Measurements from ENCODE around the gene ULBP2.
"Not testable (repeated sequence)": the region's sequence is repeated elsewhere in the genome, so short reads cannot be mapped to it uniquely, and the experiment has no call there.

Gene ULBP2

DNA sequence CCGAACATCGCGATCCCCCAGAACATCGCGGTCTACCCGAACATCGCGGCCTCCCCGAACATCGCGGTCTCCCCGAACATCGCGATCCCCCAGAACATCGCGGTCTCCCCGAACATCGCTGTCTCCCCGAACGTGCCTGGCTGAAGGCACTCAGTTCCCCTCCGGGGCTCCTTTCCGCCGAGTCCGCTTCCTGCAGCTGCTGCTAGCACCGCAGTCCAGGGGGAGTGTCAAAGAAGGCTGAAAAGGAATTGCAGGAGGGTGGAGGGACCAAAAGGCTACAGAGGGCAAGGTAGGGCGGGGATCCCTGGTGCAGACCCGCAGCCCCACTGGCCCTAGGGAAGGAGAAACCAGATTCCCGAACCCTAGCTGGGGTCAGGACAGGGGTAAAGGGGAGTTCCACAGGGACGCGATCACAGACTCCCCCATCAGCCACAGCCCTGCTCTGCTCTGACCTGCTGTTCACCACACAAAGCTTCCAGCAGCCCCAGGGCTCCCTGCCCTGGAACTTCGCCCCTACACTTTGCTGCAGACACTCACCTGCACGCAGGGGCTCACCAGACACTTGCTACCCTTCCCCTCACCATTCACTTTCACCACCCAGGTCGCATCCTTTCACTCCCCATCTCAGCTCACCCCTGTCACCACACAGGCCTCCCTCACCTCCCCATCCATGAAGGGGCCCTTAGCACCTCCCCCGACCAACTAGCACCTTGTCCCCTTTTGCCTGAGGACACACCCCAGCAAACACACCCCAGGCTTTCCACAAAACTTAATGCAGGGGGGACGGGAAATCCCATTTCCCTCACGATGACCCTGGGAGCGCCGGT lies 23.6 kb downstream of the ULBP2 start:
- TF ChIP-seq, protein P1, sequence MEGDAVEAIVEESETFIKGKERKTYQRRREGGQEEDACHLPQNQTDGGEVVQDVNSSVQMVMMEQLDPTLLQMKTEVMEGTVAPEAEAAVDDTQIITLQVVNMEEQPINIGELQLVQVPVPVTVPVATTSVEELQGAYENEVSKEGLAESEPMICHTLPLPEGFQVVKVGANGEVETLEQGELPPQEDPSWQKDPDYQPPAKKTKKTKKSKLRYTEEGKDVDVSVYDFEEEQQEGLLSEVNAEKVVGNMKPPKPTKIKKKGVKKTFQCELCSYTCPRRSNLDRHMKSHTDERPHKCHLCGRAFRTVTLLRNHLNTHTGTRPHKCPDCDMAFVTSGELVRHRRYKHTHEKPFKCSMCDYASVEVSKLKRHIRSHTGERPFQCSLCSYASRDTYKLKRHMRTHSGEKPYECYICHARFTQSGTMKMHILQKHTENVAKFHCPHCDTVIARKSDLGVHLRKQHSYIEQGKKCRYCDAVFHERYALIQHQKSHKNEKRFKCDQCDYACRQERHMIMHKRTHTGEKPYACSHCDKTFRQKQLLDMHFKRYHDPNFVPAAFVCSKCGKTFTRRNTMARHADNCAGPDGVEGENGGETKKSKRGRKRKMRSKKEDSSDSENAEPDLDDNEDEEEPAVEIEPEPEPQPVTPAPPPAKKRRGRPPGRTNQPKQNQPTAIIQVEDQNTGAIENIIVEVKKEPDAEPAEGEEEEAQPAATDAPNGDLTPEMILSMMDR (IDR thresholded peaks at IDR 0.05; ENCODE audit: control extremely low read depth, extremely low read depth, low read depth, missing control alignments), result no peak
- POLR2A ChIA-PET, result no interaction called here
- CTCF ChIA-PET, result no interaction called here
- no peak for DNase-seq (ENCODE audit: extremely low spot score)

DNA sequence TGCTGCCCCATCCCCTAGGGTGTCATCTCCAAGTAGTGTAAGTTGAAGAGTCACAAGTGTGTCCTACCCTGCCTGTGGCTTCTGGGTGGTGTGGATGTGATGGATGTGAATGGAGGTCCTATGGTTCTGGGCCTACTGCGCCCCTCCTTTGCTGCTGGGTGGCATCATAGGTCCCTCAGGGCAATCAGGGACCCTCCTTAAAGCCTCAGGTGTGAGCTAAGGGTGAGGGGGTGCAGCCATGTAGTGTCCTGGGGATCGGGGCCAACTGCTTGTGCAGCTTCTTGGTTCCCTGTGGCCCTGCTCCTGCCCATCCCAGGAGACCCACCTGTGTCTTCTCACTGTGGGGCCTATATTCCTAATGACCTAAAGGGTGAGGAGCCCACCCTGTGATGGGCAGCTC lies 24.5 kb downstream of the ULBP2 start:
- POLR2A ChIA-PET; DNase-seq (ENCODE audit: extremely low spot score): not testable (repeated sequence)
- CTCF ChIA-PET, result interaction anchor here (1.5 kb wide), 1 partner anchor 20 kb away, joined by 3 read pairs; no protein-coding TSS in a partner anchor

DNA sequence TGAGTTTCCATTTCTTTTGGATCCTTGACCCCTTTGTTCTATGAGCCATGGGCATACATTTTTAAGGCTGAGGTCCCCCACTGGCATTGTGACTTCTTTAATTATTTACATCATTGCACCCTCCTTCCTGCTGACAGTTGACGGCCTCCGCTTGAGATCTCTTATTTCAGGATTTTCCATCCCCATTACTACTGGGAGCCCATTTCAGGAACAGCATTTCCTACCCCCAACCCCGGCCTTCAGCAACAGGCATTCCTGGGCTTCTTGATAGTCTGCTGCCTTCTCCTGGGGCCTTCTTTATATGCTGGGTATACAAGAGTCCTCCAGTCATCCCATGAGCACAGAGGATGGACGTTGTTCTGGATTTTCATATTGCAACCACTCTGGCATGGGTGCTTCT lies 25.8 kb downstream of the ULBP2 start:
- DNase-seq (ENCODE audit: extremely low spot score), result no peak
- POLR2A ChIA-PET, result no interaction called here
- TF ChIP-seq, protein P1 (IDR thresholded peaks at IDR 0.05; ENCODE audit: control extremely low read depth, extremely low read depth, low read depth, missing control alignments), result no peak
- CTCF ChIA-PET, result interaction anchor here (1.5 kb wide), 1 partner anchor 19 kb away, joined by 3 read pairs; no protein-coding TSS in a partner anchor

DNA sequence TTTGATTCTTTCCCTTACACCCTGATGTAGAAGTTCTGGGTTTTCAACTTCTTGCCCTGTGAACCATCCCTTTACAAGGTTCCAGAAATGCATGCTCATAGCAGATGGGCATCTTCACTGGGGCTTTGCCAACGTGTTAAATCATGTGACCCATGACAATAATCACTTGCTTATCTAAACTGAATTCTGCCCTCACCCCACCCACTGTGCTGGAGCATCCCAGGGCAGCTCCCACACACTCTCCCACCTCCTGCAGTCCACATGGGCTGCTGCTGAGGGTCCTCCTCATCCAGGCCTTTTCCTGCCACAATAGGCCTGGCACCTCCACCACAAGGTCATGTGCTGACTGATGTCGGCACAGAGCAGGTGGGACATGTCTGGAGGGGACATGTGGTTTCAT lies 26.2 kb downstream of the ULBP2 start:
- DNase-seq (ENCODE audit: extremely low spot score); POLR2A ChIA-PET; CTCF ChIA-PET: not testable (repeated sequence)

DNA sequence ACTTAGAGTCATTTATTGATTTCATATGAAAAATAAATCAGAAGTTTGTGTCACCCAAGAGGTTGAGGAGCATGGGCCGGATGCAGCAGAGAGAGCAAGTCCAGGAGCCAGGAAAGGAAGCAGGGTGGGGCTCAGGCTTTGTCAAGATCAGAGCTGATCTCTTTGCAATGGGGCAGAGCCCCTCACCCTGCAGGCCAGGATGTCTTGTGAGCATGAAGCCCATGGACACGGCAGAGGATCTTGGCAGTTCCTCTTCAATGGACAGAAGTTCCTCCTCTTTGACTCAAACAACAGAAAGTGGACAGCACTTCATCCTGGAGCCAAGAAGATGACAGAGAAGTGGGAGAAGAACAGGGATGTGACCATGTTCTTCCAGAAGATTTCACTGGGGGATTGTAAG lies 27.1 kb downstream of the ULBP2 start:
- CTCF ChIA-PET, result interaction anchor here (1.5 kb wide), 1 partner anchor 9 kb away, joined by 3 read pairs; no protein-coding TSS in a partner anchor
- POLR2A ChIA-PET; DNase-seq (ENCODE audit: extremely low spot score): not testable (repeated sequence)

DNA sequence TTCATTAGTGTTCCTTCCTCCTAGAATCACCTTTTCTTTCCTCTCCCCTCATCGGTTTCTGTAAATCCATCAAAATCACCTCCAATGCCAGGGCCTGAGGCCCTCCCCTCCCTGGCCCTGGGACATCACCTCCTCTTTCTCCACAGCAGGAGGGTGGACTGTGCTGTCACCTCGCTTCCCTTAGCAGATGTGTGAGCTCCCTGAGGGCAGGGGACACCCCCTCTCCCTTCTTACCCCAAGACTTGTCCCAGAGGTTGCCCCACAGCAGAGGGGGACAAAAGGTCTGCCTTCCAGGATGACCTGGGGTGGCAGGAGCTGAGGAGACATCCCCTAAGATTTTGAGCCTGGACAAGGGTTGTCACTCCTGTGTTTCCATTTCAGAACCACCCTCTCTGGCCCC lies 27.8 kb downstream of the ULBP2 start:
- POLR2A ChIA-PET, result no interaction called here
- TF ChIP-seq, protein P1 (IDR thresholded peaks at IDR 0.05; ENCODE audit: control extremely low read depth, extremely low read depth, low read depth, missing control alignments), result no peak
- CTCF ChIA-PET, result interaction anchor here (1.5 kb wide), 1 partner anchor 10 kb away, joined by 3 read pairs; no protein-coding TSS in a partner anchor
- DNase-seq (ENCODE audit: extremely low spot score), result no peak

DNA sequence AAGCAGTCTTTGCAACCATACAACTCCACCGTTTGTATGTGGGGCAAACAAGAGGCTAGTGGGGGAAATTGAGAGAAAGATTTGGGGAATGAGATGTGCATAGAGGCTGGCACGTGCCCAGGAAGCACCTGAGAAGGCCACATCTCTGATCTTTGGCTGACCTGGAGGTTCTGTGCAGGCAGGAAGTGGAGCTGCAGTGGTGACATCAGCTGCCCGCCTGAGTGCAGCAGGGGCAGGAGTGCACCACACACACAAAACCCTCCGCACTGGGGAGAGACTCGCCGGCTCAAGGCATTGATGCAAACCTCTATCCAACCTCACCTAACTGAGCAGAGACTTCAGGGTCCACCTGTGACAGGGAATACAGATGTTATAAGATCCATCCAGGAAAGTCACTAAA lies 32.6 kb downstream of the ULBP2 start:
- CTCF ChIA-PET, result interaction anchor here (1.1 kb wide), 1 partner anchor 14 kb away, joined by 4 read pairs; no protein-coding TSS in a partner anchor
- POLR2A ChIA-PET; DNase-seq (ENCODE audit: extremely low spot score): not testable (repeated sequence)

DNA sequence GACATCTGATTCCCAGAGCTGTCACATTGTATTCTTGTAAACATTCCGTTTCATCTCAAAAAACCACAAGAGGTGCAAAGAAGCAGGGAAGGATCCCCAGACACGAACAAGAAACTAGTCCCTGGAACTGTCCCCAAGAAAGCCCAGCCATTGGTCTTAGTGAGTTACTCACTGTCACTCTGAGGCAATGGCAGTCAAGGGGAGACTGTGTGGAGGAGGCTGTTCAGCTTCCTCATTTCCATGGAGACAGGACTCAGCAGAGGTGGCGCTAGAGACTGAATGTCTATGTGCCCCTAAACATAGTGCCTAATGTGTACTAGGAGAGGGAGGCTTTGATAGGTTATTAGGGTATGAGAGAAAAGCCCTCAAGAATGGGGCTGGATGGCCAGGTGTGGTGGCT lies 33.0 kb downstream of the ULBP2 start:
- TF ChIP-seq, protein P1 (IDR thresholded peaks at IDR 0.05; ENCODE audit: control extremely low read depth, extremely low read depth, low read depth, missing control alignments), result no peak
- no peak for DNase-seq (ENCODE audit: extremely low spot score)
- POLR2A ChIA-PET, result no interaction called here
- CTCF ChIA-PET, result no interaction called here

DNA sequence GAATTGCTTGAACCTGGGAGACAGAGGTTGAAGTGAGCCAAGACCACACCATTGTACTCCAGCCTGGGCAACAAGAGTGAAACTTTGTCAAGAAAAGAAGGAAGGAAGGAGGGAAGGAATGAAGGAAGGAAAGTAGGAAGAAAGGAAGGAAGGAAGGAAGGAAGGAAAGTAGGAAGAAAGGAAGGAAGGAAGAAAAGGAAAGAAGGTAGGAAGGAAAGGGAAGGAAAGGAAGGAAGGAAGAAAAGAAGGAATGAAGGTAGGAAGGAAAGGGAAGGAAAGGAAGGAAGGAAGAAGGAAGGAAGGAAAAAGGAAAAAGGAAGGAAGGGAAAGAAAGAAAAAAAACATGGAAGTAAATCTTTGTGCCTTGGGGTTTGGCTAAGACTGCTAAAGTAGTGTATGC lies 33.6 kb downstream of the ULBP2 start:
- CTCF ChIA-PET, result no interaction called here
- DNase-seq (ENCODE audit: extremely low spot score), result no peak
- TF ChIP-seq, protein P1 (IDR thresholded peaks at IDR 0.05; ENCODE audit: control extremely low read depth, extremely low read depth, low read depth, missing control alignments), result no peak
- POLR2A ChIA-PET, result no interaction called here
